Measurements from ENCODE around the gene CTAG1A. TPM values are rescaled to one million over a fixed set of nuclear protein-coding genes. Genes with fewer than 3 reads are reported as not detected.
"Not testable (repeated sequence)": the region's sequence is repeated elsewhere in the genome, so short reads cannot be mapped to it uniquely, and the experiment has no call there.

The CTAG1A gene
- total RNA-seq, 2 experiments from 2014 or later = not detected

DNA sequence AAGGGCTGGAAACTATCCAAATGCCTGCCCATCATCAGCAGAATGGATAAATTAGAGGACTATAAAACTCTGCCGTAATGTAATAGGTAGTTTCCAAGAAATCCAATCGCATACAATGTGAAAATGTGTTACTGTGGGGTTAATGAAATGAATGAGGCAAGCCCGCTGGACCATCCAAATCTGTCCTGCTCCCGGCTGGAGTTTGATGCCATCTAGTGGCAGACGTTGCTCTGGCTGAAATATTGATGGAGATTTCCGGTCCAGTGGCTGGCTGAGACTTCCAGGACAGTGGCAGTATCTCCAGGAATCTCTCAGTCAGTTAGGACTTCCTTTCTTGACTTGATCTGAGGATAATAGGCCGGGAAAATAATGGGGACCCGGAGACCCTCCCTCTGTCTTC lies 1.9 kb upstream of the CTAG1A start:
- H3K27me3 Mint-ChIP-seq; H3K4me1 Mint-ChIP-seq (ENCODE audit: low read depth); H3K4me3 ChIP-seq (ENCODE audit: low read length); POLR2A ChIA-PET; ATAC-seq (ENCODE audit: poor library complexity); intact Hi-C loops (cut with DNase I, micrococcal nuclease); H3K27me3 ChIP-seq (ENCODE audit: control insufficient read depth in 1 of 2, insufficient read depth in 2 of 2, low read length in 2 of 2); DNase-seq; H3K9me3 Mint-ChIP-seq; H3K36me3 Mint-ChIP-seq (ENCODE audit: low read depth); H3K4me3 Mint-ChIP-seq; H3K27ac Mint-ChIP-seq; H3K4me1 ChIP-seq (ENCODE audit: insufficient read depth, low read length); H3K36me3 ChIP-seq (ENCODE audit: insufficient read depth, low read length); H3K27ac ChIP-seq (ENCODE audit: low read depth in 1 of 2, low read length in 2 of 2); CTCF ChIA-PET; H3K9me3 ChIP-seq (ENCODE audit: control insufficient read depth in 1 of 2, insufficient read depth in 1 of 2, low read length in 2 of 2): not testable (repeated sequence)

DNA sequence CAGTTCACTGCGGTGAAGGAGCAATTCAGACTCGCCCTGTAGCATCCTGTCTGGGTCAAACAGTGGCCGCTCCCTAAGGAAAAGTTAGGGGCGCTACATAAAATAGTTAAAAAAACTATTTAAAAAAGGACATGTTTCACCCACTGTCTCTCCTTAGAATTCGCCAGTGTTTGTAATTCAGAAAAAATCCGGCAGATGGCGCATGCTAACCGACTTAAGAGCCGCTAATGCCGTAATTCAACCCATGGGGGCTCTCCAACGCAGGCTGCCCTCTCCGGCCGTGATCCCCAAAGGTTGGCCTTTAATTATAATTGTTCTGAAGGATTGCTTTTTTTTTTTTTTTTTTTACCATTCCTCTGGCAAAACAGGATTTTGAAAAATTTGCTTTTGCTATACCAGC lies 5.5 kb downstream of the CTAG1A start:
- H3K27me3 ChIP-seq (ENCODE audit: control insufficient read depth in 1 of 2, insufficient read depth in 2 of 2, low read length in 2 of 2); H3K4me1 ChIP-seq (ENCODE audit: insufficient read depth, low read length); H3K27ac ChIP-seq (ENCODE audit: low read depth in 1 of 2, low read length in 2 of 2); DNase-seq; H3K36me3 Mint-ChIP-seq (ENCODE audit: low read depth); H3K27me3 Mint-ChIP-seq; H3K9me3 Mint-ChIP-seq; H3K9me3 ChIP-seq (ENCODE audit: control insufficient read depth in 1 of 2, insufficient read depth in 1 of 2, low read length in 2 of 2); intact Hi-C loops (cut with DNase I, micrococcal nuclease); CTCF ChIA-PET; H3K27ac Mint-ChIP-seq; H3K4me3 Mint-ChIP-seq; H3K4me1 Mint-ChIP-seq (ENCODE audit: low read depth); H3K36me3 ChIP-seq (ENCODE audit: insufficient read depth, low read length); H3K4me3 ChIP-seq (ENCODE audit: low read length); POLR2A ChIA-PET; ATAC-seq (ENCODE audit: poor library complexity): not testable (repeated sequence)

DNA sequence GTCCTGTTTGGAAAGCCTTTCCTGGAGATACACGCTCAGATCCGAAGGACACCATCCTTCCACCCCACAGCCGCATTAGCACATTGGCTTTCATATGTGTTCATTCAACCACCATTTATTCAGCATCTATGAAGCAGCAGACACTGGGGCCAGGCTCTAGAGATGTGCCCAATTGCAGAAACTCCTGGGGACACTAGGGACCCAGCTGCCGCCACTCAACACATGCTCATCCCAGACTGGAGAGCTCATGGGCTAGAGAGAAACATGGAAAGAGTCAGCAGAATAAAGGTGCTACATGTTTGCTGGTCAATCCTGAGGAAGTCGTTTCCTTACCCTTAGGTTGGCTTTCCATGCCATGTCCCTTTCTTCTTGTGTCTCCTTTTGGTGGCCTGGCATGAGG lies 7.6 kb downstream of the CTAG1A start:
- Histone ChIP-seq H3K9me3 (ENCODE audit: control insufficient read depth in 1 of 2, insufficient read depth in 1 of 2, low read length in 2 of 2) (no peaks in the 10 kb centered on the region), H3K27ac (ENCODE audit: low read depth in 1 of 2, low read length in 2 of 2) (no peak overlapping the region), H3K27me3 (ENCODE audit: control insufficient read depth in 1 of 2, insufficient read depth in 2 of 2, low read length in 2 of 2) (peaks cover 0 to 2% of the 10 kb centered on the region in 2 experiments), H3K36me3 (ENCODE audit: insufficient read depth, low read length) (no peaks in the 10 kb centered on the region), H3K4me3 (ENCODE audit: low read length) (no peak overlapping the region), H3K4me1 (ENCODE audit: insufficient read depth, low read length) (no peaks in the 10 kb centered on the region)
- intact Hi-C loops (cut with DNase I, micrococcal nuclease) = no loop called here
- H3K9me3 Mint-ChIP-seq = no peaks in the 10 kb centered on the region
- no peaks in the 10 kb centered on the region for H3K27me3 Mint-ChIP-seq
- H3K4me3 Mint-ChIP-seq = no peak overlapping the region
- no peaks in the 10 kb centered on the region for H3K4me1 Mint-ChIP-seq (ENCODE audit: low read depth)
- TF ChIP-seq, protein P1, sequence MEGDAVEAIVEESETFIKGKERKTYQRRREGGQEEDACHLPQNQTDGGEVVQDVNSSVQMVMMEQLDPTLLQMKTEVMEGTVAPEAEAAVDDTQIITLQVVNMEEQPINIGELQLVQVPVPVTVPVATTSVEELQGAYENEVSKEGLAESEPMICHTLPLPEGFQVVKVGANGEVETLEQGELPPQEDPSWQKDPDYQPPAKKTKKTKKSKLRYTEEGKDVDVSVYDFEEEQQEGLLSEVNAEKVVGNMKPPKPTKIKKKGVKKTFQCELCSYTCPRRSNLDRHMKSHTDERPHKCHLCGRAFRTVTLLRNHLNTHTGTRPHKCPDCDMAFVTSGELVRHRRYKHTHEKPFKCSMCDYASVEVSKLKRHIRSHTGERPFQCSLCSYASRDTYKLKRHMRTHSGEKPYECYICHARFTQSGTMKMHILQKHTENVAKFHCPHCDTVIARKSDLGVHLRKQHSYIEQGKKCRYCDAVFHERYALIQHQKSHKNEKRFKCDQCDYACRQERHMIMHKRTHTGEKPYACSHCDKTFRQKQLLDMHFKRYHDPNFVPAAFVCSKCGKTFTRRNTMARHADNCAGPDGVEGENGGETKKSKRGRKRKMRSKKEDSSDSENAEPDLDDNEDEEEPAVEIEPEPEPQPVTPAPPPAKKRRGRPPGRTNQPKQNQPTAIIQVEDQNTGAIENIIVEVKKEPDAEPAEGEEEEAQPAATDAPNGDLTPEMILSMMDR (IDR thresholded peaks at IDR 0.05) = no peak
- no peaks in the 10 kb centered on the region for H3K36me3 Mint-ChIP-seq (ENCODE audit: low read depth)
- ChIA-PET CTCF (no interaction called here), POLR2A (no interaction called here)
- no peak for ATAC-seq (ENCODE audit: poor library complexity)
- no peak for DNase-seq
- H3K27ac Mint-ChIP-seq = no peak overlapping the region

DNA sequence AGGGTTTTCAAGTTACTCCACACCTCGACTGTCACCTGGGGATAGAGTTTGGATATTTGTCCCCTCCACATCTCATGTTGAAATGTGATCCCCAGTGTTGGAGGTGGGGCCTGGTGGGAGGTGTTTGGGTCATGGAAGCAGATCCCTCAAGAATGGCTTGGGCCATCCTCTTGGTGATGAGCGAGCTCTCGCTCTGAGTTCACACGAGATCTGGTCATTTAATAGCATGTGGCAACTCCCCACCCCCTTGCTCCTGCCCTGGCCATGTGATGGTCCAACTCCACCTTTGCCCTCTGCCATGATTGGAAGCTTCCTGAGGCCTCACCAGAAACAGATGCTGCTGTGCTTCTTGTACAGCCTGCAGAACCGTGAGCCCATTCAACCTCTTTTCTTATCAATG lies 8.3 kb downstream of the CTAG1A start:
- DNase-seq (no peak), ATAC-seq (ENCODE audit: poor library complexity) (no peak)
- H3K27me3 Mint-ChIP-seq = no peaks in the 10 kb centered on the region
- no peak overlapping the region for H3K27ac ChIP-seq (ENCODE audit: low read depth in 1 of 2, low read length in 2 of 2)
- TF ChIP-seq, protein P1 (IDR thresholded peaks at IDR 0.05) = no peak
- ChIA-PET CTCF (no interaction called here), POLR2A (no interaction called here)
- no peaks in the 10 kb centered on the region for H3K4me1 Mint-ChIP-seq (ENCODE audit: low read depth)
- H3K27me3 ChIP-seq (ENCODE audit: control insufficient read depth in 1 of 2, insufficient read depth in 2 of 2, low read length in 2 of 2) = peaks cover 0 to 2% of the 10 kb centered on the region in 2 experiments
- no peaks in the 10 kb centered on the region for H3K9me3 ChIP-seq (ENCODE audit: control insufficient read depth in 1 of 2, insufficient read depth in 1 of 2, low read length in 2 of 2)
- H3K9me3 Mint-ChIP-seq = no peaks in the 10 kb centered on the region
- H3K4me1 ChIP-seq (ENCODE audit: insufficient read depth, low read length) = no peaks in the 10 kb centered on the region
- no peak overlapping the region for H3K27ac Mint-ChIP-seq
- intact Hi-C loops (cut with DNase I, micrococcal nuclease) = no loop called here
- no peak overlapping the region for H3K4me3 Mint-ChIP-seq
- H3K4me3 ChIP-seq (ENCODE audit: low read length) = no peak overlapping the region
- H3K36me3 ChIP-seq (ENCODE audit: insufficient read depth, low read length) = no peaks in the 10 kb centered on the region
- H3K36me3 Mint-ChIP-seq (ENCODE audit: low read depth) = no peaks in the 10 kb centered on the region

Measured in CD4-positive, alpha-beta T cell (primary cell).